Vagina (tissue), 2 donors: ENCODE measurements around the gene ZNF785.

ENCODE experiments used
- CTCF ChIP-seq, 3 experiments: fragments of 450-650 bp in 2 of 3; fragments of 200-600 bp in 1 of 3; sonication (generic) in 1 of 3; IDR thresholded peaks; one replicate each; pipeline ENCODE4 v1.5.1; 2017 to 2019; ENCODE audit warnings: antibody characterized with exemption in 3 of 3, mild to moderate bottlenecking in 2 of 3, moderate library complexity in 2 of 3
- POLR2AphosphoS5 ChIP-seq, 2 donors: sonication (generic); formaldehyde crosslinking; IDR thresholded peaks; one replicate each; pipeline ENCODE4 v1.9.0; 2017; ENCODE audit warnings: antibody characterized with exemption in 2 of 2, mild to moderate bottlenecking in 2 of 2, low read depth in 1 of 2; ENCODE audit not compliant: insufficient read depth in 1 of 2

- no peak for TF ChIP-seq CTCF (IDR thresholded peaks at IDR 0.05)
- no peak for TF ChIP-seq POLR2AphosphoS5 (IDR thresholded peaks at IDR 0.05; ENCODE audit: insufficient read depth in 1 of 2, low read depth in 1 of 2)
These were observed 38.2 kb upstream of the ZNF785 start for GRCh38 chr16:30623536-30624283.
